GM18508 (cell line): Measurements from ENCODE around the gene CLEC1A.
"Not testable (repeated sequence)": the region's sequence is repeated elsewhere in the genome, so short reads cannot be mapped to it uniquely, and the experiment has no call there.

Source experiments
- ATAC-seq: cut with Tn5 transposase; IDR thresholded peaks from one replicate; pipeline ENCODE4 v1.9.1; 2021; ENCODE audit warnings: moderate number of reproducible peaks; ENCODE audit not compliant: insufficient read depth, unreplicated experiment

Gene CLEC1A

GRCh38 chr12:10058387-10058786 is 40.4 kb downstream of the CLEC1A start:
- ATAC-seq: no peak

DNA sequence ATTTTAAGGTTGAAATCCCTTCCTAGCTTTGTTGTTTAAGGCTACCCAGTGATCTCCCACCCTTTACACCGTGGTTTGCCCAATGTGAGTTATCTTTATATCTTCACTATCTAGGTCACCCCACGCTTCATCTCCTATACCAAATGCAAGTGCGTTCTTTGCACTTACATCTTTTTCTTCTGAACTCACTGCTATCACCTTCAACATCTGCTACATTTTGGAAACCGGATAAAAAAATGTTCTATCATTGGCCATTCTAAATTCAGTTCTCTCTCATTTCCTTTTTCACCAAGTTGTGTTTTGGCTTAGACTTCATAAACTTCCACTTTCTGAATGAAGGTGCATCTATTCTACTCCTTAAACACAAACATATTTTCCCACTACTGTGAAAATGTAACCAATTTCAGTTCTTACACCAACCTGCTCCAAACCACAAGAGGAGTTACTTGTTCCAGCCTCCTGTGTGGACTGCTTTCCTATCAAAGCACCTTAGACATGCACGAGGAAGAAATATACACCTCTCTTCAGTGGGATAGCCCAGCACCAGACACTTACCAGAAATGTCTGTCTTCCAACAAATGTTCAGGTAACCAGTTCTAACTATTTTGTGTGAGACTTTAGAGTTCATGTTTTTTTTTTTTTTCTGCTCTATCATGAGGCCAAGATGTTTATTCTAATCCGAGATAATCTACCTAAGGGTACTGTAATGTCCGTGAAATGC is 46.4 kb downstream of the CLEC1A start:
- no peak for ATAC-seq

DNA sequence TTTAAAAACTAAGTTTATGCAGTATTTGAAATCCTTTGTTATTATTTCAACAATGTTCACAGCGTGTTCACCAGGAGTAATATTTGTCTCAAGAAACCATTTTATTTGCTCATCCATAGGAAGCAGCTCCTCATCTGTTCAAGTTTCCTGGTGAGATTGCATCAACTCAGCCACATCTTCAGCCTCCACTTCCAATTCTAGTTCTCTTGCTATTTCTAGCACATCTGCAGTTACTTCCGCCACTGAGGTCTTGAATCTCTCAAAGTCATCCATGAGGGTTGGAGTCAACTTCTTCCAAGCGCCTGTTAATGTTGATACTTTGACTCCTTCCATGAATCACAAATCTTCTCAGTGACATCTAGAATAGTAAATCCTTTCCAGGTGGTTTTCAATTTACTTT is 50.3 kb downstream of the CLEC1A start:
- no peak for ATAC-seq

GRCh38 chr12:10042167-10042566 is 56.6 kb downstream of the CLEC1A start:
- no peak for ATAC-seq

DNA sequence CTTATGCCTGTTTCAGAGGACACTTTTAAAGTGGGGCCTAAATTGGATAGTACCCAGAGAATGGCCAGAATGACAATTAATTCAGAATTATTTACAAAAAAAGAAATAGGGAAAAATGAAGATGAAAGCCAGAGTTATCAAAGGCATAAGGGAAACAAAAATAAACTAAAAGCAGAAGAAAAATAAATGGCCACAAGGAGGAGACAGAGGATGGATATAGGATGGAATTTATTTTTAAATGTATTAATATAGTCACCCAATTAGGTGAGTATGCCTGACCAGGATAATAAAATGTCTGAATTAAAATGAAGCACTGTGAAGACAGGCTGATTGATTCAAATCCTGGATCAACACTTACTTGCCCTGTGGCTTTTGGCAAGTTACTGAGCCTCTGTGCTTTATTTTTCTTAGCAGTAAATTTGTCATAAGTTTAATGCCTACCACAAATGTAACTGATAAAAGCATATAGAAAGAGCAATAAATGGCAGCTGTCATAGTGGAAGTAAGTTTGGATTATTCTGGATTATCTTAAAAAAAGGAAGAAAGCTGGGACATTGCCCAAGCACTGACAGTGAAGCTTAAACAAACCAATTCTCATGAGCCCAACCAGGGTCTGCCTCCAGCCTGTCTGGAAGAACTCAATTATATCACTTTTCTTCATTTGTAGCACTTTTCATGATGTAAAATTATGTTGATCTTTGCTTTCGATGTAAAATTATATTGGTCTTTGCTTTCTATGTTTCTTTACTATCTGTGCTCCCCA is 64.8 kb downstream of the CLEC1A start:
- ATAC-seq: no peak

GRCh38 chr12:10031771-10032175 is 67.0 kb downstream of the CLEC1A start:
- ATAC-seq: no peak

DNA sequence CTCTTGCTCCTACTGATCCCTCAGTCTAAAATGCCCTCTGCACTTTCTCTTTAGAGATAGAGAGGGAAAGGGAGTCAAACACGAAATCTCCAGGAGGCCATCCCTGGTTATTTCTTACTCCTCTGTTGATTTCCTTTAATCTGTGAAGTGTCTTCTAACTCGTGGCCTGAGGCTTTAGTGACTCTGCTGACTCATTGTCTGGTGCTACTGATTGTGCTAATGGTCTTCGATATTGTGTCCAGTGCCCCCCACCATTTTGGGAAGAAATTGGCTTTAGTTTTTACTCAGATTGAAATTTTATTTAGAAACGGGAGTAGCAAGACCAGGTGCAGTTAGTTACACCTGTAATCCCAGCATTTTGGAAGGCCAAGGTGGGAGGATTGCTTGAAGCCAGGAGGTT is 67.5 kb downstream of the CLEC1A start:
- no peak for ATAC-seq

GRCh38 chr12:10030446-10030845 is 68.3 kb downstream of the CLEC1A start, which contains the start of gene CLEC9A:
Gene CLEC9A (plus strand): TSS chr12:10030682. CDS start chr12:10052688, 22,006 bp downstream.
- no peak for ATAC-seq

- ATAC-seq: no peak
Measured at GRCh38 chr12:10027721-10028120, 71.1 kb downstream of the CLEC1A start.

GRCh38 chr12:10027311-10027710 is 71.5 kb downstream of the CLEC1A start:
- no peak for ATAC-seq

- not testable (repeated sequence) for ATAC-seq
Measured at GRCh38 chr12:10026666-10027065, 72.1 kb downstream of the CLEC1A start.

- ATAC-seq: no peak
Measured at GRCh38 chr12:10025236-10025635, 73.5 kb downstream of the CLEC1A start.

DNA sequence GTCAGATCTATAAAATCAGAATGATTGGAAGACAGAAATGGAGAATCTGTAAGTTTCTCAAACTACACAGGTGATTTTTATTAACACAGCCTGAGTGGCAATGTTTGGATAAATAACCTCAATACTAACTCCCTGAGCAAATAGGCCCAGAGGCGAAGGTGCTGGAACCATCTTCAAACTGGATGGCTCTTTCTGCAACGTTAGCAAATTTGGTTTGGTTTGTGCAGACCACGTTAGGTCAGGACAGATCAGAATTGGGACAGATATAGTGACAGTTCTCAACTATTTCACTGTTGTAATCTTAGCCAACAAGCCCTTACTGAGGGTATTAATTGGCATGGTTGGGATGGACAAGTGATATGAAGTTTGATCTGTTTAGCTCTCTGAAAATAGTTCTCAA is 77.4 kb downstream of the CLEC1A start:
- ATAC-seq: no peak
